ENCODE measurements around the gene NDUFB4.

The NDUFB4 gene

DNA sequence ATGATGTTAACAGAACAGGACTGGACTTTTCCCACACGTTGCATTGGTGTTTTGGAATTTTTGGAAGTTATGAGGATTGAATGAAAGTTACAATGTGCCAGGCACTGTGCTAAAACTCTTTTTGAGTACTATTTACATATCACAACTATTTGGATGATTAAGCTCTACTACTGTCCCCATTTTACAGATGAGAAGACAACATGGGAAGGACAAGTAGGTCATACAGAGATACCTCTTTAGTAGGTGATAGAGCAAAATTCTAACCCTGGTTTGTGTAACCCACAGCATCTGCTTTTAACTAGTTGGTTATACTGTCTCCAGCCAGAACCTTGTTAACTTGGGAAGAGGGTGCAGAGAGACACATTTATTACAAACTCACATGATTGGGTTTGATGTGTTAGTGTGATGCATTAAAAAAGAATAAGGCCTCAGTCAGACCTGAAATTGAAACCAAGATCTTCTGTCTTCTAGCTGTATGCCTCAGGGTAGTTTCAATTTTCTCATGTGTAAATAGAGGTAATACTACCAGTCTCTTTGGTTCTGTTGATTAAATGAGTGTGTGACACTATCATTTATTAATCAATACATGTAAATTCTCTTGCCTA lies 1.4 kb downstream of the NDUFB4 start:
- Histone ChIP-seq H3K27ac (ENCODE audit: low read length) (0 out of 2 replicates have a peak overlapping the region, but pooled peaks have one; percentile 13), H3K36me3 (replicated peaks; ENCODE audit: low read depth, low read length) (peaks cover 44% of the 10 kb centered on the region), H3K27me3 (ENCODE audit: low read depth, low read length) (no peaks in the 10 kb centered on the region), H3K4me2 (ENCODE audit: low read length) (peak overlapping the region; percentile 86), H3K9me3 (ENCODE audit: insufficient read depth, low read length) (no peaks in the 10 kb centered on the region), H4K20me1 (ENCODE audit: insufficient read depth, low read length) (peaks cover 15% of the 10 kb centered on the region; the same call in 1 of the 2 replicates), H3K79me2 (ENCODE audit: low read length) (peaks cover 35% of the 10 kb centered on the region), H2AFZ (ENCODE audit: low read depth, low read length) (no peak overlapping the region), H3K9ac (ENCODE audit: low read length) (peak overlapping the region; percentile 49), H3K4me3 (ENCODE audit: low read length) (peak overlapping the region; percentile 94), H3K4me1 (ENCODE audit: low read length) (peaks cover 16% of the 10 kb centered on the region)
- TF ChIP-seq EZH2phosphoT487 (IDR thresholded peaks at IDR 0.05; ENCODE audit: low read depth): no peak
- TF ChIP-seq, protein P1, sequence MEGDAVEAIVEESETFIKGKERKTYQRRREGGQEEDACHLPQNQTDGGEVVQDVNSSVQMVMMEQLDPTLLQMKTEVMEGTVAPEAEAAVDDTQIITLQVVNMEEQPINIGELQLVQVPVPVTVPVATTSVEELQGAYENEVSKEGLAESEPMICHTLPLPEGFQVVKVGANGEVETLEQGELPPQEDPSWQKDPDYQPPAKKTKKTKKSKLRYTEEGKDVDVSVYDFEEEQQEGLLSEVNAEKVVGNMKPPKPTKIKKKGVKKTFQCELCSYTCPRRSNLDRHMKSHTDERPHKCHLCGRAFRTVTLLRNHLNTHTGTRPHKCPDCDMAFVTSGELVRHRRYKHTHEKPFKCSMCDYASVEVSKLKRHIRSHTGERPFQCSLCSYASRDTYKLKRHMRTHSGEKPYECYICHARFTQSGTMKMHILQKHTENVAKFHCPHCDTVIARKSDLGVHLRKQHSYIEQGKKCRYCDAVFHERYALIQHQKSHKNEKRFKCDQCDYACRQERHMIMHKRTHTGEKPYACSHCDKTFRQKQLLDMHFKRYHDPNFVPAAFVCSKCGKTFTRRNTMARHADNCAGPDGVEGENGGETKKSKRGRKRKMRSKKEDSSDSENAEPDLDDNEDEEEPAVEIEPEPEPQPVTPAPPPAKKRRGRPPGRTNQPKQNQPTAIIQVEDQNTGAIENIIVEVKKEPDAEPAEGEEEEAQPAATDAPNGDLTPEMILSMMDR (IDR thresholded peaks at IDR 0.05; ENCODE audit: low read depth, low read length): no peak

DNA sequence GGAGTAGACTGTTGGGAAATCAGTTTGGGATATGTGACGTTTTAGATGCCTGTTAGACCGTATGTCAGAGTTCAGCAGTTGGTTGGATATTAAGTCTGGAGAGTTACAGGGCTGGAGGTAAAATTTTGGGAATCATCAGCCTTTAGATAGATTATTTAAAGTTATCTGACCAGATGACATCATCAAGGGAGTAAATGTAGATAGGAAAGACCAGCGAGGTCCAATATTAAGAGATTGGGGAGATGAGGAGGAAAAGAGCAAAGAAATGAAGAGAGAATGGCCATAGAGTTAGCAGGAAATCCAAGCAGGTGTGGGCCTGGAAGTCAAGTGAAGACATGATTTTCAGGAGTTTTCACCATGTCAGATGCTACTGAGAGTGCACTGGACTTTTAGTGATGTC lies 3.1 kb downstream of the NDUFB4 start:
- Histone ChIP-seq H3K36me3 (replicated peaks; ENCODE audit: low read depth, low read length) (peaks cover 56% of the 10 kb centered on the region), H4K20me1 (ENCODE audit: insufficient read depth, low read length) (peaks cover 15% of the 10 kb centered on the region; the same call in 1 of the 2 replicates), H3K79me2 (ENCODE audit: low read length) (peaks cover 35% of the 10 kb centered on the region), H3K4me1 (ENCODE audit: low read length) (peaks cover 16% of the 10 kb centered on the region), H3K27ac (ENCODE audit: low read length) (no peak overlapping the region), H3K27me3 (ENCODE audit: low read depth, low read length) (no peaks in the 10 kb centered on the region), H3K9ac (ENCODE audit: low read length) (no peak overlapping the region), H2AFZ (ENCODE audit: low read depth, low read length) (no peak overlapping the region), H3K9me3 (ENCODE audit: insufficient read depth, low read length) (no peaks in the 10 kb centered on the region), H3K4me2 (ENCODE audit: low read length) (no peak overlapping the region), H3K4me3 (ENCODE audit: low read length) (no peak overlapping the region)
- no peak for TF ChIP-seq EZH2phosphoT487 (IDR thresholded peaks at IDR 0.05; ENCODE audit: low read depth)
- TF ChIP-seq, protein P1 (IDR thresholded peaks at IDR 0.05; ENCODE audit: low read depth, low read length): no peak

DNA sequence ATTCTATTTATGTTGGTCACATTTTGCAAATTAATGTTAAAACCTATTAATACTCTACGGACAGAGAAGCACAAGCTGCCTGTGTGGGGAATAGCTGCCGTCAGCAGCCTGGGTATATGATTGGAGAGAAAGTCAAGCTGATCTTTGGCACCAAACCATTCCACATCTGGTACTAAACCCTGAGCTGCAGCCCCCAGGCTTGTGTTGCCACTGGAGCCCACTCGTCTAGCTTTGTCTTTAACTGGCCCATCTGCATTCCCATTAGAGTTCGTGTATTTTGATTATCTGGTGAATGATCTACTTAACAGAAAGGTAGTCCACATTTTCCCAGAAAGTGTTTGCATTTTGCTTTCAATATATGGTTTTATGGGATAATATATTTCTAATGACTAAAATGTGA lies 5.4 kb downstream of the NDUFB4 start:
- no peak overlapping the region for H2AFZ ChIP-seq (ENCODE audit: low read depth, low read length)
- H3K27me3 ChIP-seq (ENCODE audit: low read depth, low read length): no peaks in the 10 kb centered on the region
- TF ChIP-seq, protein P1 (IDR thresholded peaks at IDR 0.05; ENCODE audit: low read depth, low read length): no peak
- TF ChIP-seq EZH2phosphoT487 (IDR thresholded peaks at IDR 0.05; ENCODE audit: low read depth): no peak
- no peak overlapping the region for H3K9ac ChIP-seq (ENCODE audit: low read length)
- H3K36me3 ChIP-seq (replicated peaks; ENCODE audit: low read depth, low read length): peaks cover 56% of the 10 kb centered on the region
- peaks cover 15% of the 10 kb centered on the region; the same call in 1 of the 2 replicates for H4K20me1 ChIP-seq (ENCODE audit: insufficient read depth, low read length)
- H3K4me2 ChIP-seq (ENCODE audit: low read length): no peak overlapping the region
- H3K79me2 ChIP-seq (ENCODE audit: low read length): peaks cover 32% of the 10 kb centered on the region
- H3K4me1 ChIP-seq (ENCODE audit: low read length): peaks cover 10% of the 10 kb centered on the region
- no peak overlapping the region for H3K4me3 ChIP-seq (ENCODE audit: low read length)
- H3K27ac ChIP-seq (ENCODE audit: low read length): no peak overlapping the region
- H3K9me3 ChIP-seq (ENCODE audit: insufficient read depth, low read length): no peaks in the 10 kb centered on the region

DNA sequence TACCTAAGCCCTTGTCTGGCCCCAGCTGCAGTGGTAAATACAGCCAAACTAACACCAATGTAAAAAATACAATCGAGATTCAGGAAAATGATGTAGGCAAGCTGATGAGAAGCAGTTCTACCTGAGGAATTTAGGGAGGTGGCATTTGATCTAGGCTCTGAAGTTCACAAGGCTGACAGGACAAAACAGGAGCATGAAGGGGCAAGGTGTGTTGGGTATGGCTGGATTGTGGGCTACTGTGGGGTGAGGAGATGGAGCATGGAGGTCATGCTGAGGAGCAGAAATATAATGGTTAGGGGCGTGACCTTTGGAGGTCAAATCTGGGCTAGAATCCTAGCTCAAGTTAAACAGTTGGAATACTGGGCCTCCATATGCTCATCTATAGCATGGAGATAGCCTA lies 6.5 kb downstream of the NDUFB4 start:
- H3K9me3 ChIP-seq (ENCODE audit: insufficient read depth, low read length): no peaks in the 10 kb centered on the region
- H3K4me2 ChIP-seq (ENCODE audit: low read length): no peak overlapping the region
- peaks cover 13% of the 10 kb centered on the region; the same call in 1 of the 2 replicates for H4K20me1 ChIP-seq (ENCODE audit: insufficient read depth, low read length)
- no peak for TF ChIP-seq EZH2phosphoT487 (IDR thresholded peaks at IDR 0.05; ENCODE audit: low read depth)
- TF ChIP-seq, protein P1 (IDR thresholded peaks at IDR 0.05; ENCODE audit: low read depth, low read length): no peak
- no peaks in the 10 kb centered on the region for H3K27me3 ChIP-seq (ENCODE audit: low read depth, low read length)
- peaks cover 3% of the 10 kb centered on the region for H3K4me1 ChIP-seq (ENCODE audit: low read length)
- H3K4me3 ChIP-seq (ENCODE audit: low read length): no peak overlapping the region
- no peak overlapping the region for H3K27ac ChIP-seq (ENCODE audit: low read length)
- H3K36me3 ChIP-seq (replicated peaks; ENCODE audit: low read depth, low read length): peaks cover 54% of the 10 kb centered on the region
- no peak overlapping the region for H3K9ac ChIP-seq (ENCODE audit: low read length)
- peaks cover 21% of the 10 kb centered on the region for H3K79me2 ChIP-seq (ENCODE audit: low read length)
- H2AFZ ChIP-seq (ENCODE audit: low read depth, low read length): no peak overlapping the region
